HepG2 (cell line): ENCODE results near the gene TEX55. TPM values are rescaled to one million over a fixed set of nuclear protein-coding genes. Genes with fewer than 3 reads are reported as not detected.

Experiments used
- ATAC-seq: fragments of 200-7000 bp; cut with Tn5 transposase; 3 replicates; pipeline ENCODE4 v1.9.1; 2020; ENCODE audit warnings: mild to moderate bottlenecking, moderate library complexity
- BruUV-seq: library from RNA; stranded (reverse); fragments of 400-500 nt; replicated peaks from 2 replicates; lab custom pipeline; 2021; lab: Mats Ljungman, UMichigan
- CTCF ChIA-PET: fragments of 300-600 bp; formaldehyde crosslinking; extraction: SDS; loops from one replicate; lab custom pipeline; 2021; ENCODE audit warnings: low total read pairs, inconsistent platforms, low intra/inter-chr PET ratio; lab: Yijun Ruan, JAX
- POLR2A ChIA-PET: fragments of 350-600 bp; sonication (Branson Sonifier 250); formaldehyde crosslinking; loops from one replicate; lab custom pipeline; 2020; ENCODE audit warnings: antibody characterized with exemption, inconsistent platforms; lab: Yijun Ruan, JAX
- DNase-seq: peaks from one replicate; pipeline ENCODE4 v3.0.0-alpha.2; 2015; ENCODE audit warnings: low spot score
- FAIRE-seq: peaks from 3 replicates; lab custom pipeline; 2011; peaks lifted over from hg19 to GRCh38; lab: Jason Lieb, UNC
- H2AFZ ChIP-seq: one replicate; pipeline ENCODE4 v1.6.1; 2011; ENCODE audit warnings: low read length, inconsistent platforms
- H3K27ac ChIP-seq: fragments of 300-600 bp; 3 replicates; pipeline ENCODE4 v1.8.0; 2011; ENCODE audit warnings: mixed run types, mild to moderate bottlenecking, mixed read lengths, low read length, inconsistent platforms; ENCODE audit not compliant: insufficient read depth; ENCODE audit errors: extremely low read length
- H3K27me3 ChIP-seq, 2 experiments: fragments of 200-600 bp in 1 of 2; 2 replicates in 1 of 2; 3 replicates in 1 of 2; pipeline versions ENCODE4 v1.6.0 to v1.8.0; 2011; ENCODE audit warnings: low read length in 2 of 2, mild to moderate bottlenecking in 2 of 2, moderate library complexity in 2 of 2, inconsistent platforms in 1 of 2; ENCODE audit not compliant: insufficient read depth in 2 of 2, control insufficient read depth in 1 of 2
- H3K36me3 ChIP-seq, 2 experiments: fragments of 200-600 bp in 1 of 2; replicated peaks in 1 of 2; 2 replicates in 1 of 2; 3 replicates in 1 of 2; pipeline versions ENCODE4 v1.5.1 to v1.8.0; 2011; ENCODE audit warnings: low read length in 2 of 2, inconsistent platforms in 1 of 2; ENCODE audit not compliant: insufficient read depth in 2 of 2, control insufficient read depth in 1 of 2
- H3K4me1 ChIP-seq: 2 replicates; pipeline ENCODE4 v1.5.1; 2012; ENCODE audit warnings: low read length, inconsistent platforms; ENCODE audit not compliant: insufficient read depth
- H3K4me2 ChIP-seq: 2 replicates; pipeline ENCODE4 v1.6.0; 2011; ENCODE audit warnings: low read depth, low read length, inconsistent platforms
- H3K4me3 ChIP-seq, 3 experiments: fragments of 200-600 bp in 1 of 3; sonication (generic), shearing (Covaris generic) in 1 of 3; replicated peaks in 1 of 3; 2 replicates each; pipeline ENCODE4 v1.5.1; 2011 to 2016; ENCODE audit warnings: low read length in 3 of 3, inconsistent platforms in 2 of 3, low read depth in 2 of 3, mild to moderate bottlenecking in 2 of 3, control low read depth in 1 of 3, mixed read lengths in 1 of 3; ENCODE audit not compliant: insufficient read depth in 1 of 3
- H3K79me2 ChIP-seq: one replicate; pipeline ENCODE4 v1.6.1; 2011; ENCODE audit warnings: low read length, inconsistent platforms; ENCODE audit not compliant: insufficient read depth
- H3K9ac ChIP-seq: 2 replicates; pipeline ENCODE4 v1.6.0; 2011; ENCODE audit warnings: mild to moderate bottlenecking, low read depth, low read length, inconsistent platforms; ENCODE audit not compliant: insufficient read depth
- H3K9me3 ChIP-seq: 2 replicates; pipeline ENCODE4 v1.5.1; 2012; ENCODE audit warnings: mild to moderate bottlenecking, low read length
- H4K20me1 ChIP-seq: 2 replicates; pipeline ENCODE4 v1.6.0; 2011; ENCODE audit warnings: inconsistent platforms, mild to moderate bottlenecking, low read length, moderate library complexity; ENCODE audit not compliant: insufficient read depth
- ZNF232 ChIP-seq: sonication (generic); formaldehyde crosslinking; IDR thresholded peaks from 2 replicates; pipeline ENCODE4 v1.4.0; 2020; ENCODE audit warnings: missing genetic modification reagents, borderline replicate concordance
- ZNF253 ChIP-seq: sonication (generic); formaldehyde crosslinking; IDR thresholded peaks from 2 replicates; pipeline ENCODE4 v1.8.0; 2022; ENCODE audit warnings: mild to moderate bottlenecking, missing genetic modification reagents, borderline replicate concordance
- ZNF543 ChIP-seq: sonication (generic); formaldehyde crosslinking; IDR thresholded peaks from 2 replicates; pipeline ENCODE4 v1.4.0; 2020; ENCODE audit warnings: mild to moderate bottlenecking, missing genetic modification reagents
- WGBS: methylation state at CpG from one replicate; pipeline ENCODE4 v1.1.6; 2017; ENCODE audit warnings: low lambda C conversion rate; 5-methylcytosine and 5-hydroxymethylcytosine counted together
- in situ Hi-C: cut with HindIII; loops from 2 replicates; pipeline ENCODE4 v1.10.0; 2017; ENCODE audit warnings: low pct_unique_long_range_greater_than_20kb; ENCODE audit not compliant: extremely low pct_ligation_motif_present
- intact Hi-C: fragments of 100-400 bp; cut with micrococcal nuclease; formaldehyde crosslinking; loops from one replicate; pipeline ENCODE4 v1.10.0; 2022; ENCODE audit not compliant: unreplicated experiment
- polyA plus RNA-seq, 8 experiments: library from polyadenylated mRNA; depleted of rRNA in 3 of 8; stranded (reverse) in 7 of 8; unstranded in 1 of 8; fragments of >200 nt; fragmentation: Illumina TruSeq in 4 of 8; extraction: Trizol in 4 of 8; gene quantifications; 2 replicates each; pipeline versions ENCODE4 v1.2.1 to v1.2.3, GENCODE V29; 2011 to 2016; ENCODE audit warnings: low read depth in 4 of 8, missing spikeins in 1 of 8, mixed read lengths in 1 of 8; ENCODE audit not compliant: insufficient read depth in 1 of 8
- total RNA-seq, 5 experiments: library from RNA; depleted of rRNA; stranded (reverse); fragments of >200 nt; fragmentation: Illumina TruSeq; extraction: Trizol; gene quantifications; 2 replicates each; pipeline ENCODE4 v1.2.3, GENCODE V29; 2016; ENCODE audit warnings: low read depth in 1 of 5
- TF ChIP-seq, protein P1 (sequence below): sonication (generic); formaldehyde crosslinking; IDR thresholded peaks from 2 replicates; pipeline ENCODE4 v1.4.0; 2020; ENCODE audit warnings: mild to moderate bottlenecking, low read depth, missing genetic modification reagents
- TF ChIP-seq, protein P2 (sequence below): sonication (generic); formaldehyde crosslinking; IDR thresholded peaks from 2 replicates; pipeline ENCODE4 v1.8.0; 2022; ENCODE audit warnings: mild to moderate bottlenecking, missing genetic modification reagents, borderline replicate concordance
- TF ChIP-seq, protein P3 (sequence below): fragments of 450-650 bp; IDR thresholded peaks from 2 replicates; pipeline ENCODE4 v1.6.1; 2016

The TEX55 gene
- total and polyA plus RNA-seq, 2 of the 13 experiments (the other 11 are each of a cell fraction or from before 2014, with no cell fraction given) = not detected

DNA sequence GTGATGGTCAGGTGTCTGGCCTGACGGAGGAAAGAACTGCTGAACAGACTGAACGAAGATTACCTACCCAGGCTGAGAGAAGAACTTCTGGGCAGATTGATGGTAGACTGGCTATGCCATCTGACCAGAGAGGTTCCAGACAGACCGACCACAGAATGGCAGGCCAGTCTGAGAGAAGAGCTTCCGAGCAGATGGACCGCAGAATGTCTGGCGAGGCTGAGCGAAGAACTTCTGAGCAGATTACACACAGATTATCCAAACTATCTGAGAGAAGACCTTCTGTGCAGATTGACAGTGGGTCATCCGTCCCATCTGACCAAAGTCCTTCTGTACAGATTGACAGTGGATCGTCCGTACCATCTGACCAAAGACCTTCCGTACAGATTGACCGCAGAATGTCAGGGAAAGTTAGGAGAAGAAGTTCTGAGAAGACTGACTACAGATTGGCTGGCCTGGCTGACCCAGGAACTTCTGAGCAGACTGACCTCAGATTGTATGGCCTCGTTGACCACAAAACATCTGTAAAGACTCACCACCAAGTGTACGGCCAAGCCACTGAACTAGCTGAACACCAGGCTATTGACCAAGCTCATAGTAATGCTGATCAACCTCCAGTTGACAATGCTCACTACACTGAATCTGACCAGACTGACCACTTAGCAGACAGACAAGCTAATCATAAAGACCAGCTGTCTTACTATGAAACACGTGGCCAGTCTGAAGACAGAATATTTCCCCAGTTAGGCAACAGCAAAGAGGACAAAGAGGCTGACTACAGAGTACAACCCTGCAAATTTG is 812 bp downstream of the TEX55 start (continued):
- TF ChIP-seq, protein P1, sequence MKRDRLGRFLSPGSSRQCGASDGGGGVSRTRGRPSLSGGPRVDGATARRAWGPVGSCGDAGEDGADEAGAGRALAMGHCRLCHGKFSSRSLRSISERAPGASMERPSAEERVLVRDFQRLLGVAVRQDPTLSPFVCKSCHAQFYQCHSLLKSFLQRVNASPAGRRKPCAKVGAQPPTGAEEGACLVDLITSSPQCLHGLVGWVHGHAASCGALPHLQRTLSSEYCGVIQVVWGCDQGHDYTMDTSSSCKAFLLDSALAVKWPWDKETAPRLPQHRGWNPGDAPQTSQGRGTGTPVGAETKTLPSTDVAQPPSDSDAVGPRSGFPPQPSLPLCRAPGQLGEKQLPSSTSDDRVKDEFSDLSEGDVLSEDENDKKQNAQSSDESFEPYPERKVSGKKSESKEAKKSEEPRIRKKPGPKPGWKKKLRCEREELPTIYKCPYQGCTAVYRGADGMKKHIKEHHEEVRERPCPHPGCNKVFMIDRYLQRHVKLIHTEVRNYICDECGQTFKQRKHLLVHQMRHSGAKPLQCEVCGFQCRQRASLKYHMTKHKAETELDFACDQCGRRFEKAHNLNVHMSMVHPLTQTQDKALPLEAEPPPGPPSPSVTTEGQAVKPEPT = no peak
- TF ChIP-seq ZNF253 (CRISPR knock-in tag) = no peak
- no peak for TF ChIP-seq ZNF232 (CRISPR knock-in tag)
- TF ChIP-seq ZNF543 (CRISPR knock-in tag) = no peak

DNA sequence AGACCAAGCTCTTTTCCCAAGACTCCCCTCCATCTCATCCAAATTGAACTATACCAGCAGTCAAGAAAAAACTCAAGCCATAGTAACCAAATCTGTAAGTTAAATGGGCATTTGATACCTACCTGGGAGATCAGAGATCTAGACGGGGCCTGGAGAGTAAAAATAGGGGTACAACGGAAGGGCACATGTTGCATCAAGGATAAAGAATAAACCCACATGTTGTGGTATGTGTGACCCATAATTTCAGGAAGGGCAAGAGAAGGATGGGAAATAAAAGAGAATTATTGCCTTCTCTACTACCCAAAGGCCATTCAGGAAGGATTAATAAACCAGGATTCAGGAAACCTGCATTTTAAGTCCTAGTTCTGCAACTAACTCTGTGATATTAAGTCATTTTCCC is 1.5 kb downstream of the TEX55 start:
- H3K36me3 ChIP-seq = no peaks in the 10 kb centered on the region
- 31% methylated on average over 2 of the region's 2 CpGs for WGBS
- no peaks in the 10 kb centered on the region for H3K79me2 ChIP-seq
- in situ Hi-C loops (loop anchor here (5.0 to 25.0 kb wide), 2 partner anchors 100 to 540 kb away; partner anchors contain the start of gene COX17), intact Hi-C loops (no loop called here)
- no peak overlapping the region for H3K9ac ChIP-seq
- no peaks in the 10 kb centered on the region for H3K4me1 ChIP-seq
- ChIA-PET POLR2A (no interaction called here), CTCF (no interaction called here)
- H3K4me3 ChIP-seq = no peak overlapping the region
- H2AFZ ChIP-seq = no peak overlapping the region
- FAIRE-seq (no peak), ATAC-seq (no peak), DNase-seq (no peak)
- H4K20me1 ChIP-seq = no peaks in the 10 kb centered on the region
- H3K9me3 ChIP-seq = no peaks in the 10 kb centered on the region
- no TSS peak for BruUV-seq
- TF ChIP-seq, protein P2, sequence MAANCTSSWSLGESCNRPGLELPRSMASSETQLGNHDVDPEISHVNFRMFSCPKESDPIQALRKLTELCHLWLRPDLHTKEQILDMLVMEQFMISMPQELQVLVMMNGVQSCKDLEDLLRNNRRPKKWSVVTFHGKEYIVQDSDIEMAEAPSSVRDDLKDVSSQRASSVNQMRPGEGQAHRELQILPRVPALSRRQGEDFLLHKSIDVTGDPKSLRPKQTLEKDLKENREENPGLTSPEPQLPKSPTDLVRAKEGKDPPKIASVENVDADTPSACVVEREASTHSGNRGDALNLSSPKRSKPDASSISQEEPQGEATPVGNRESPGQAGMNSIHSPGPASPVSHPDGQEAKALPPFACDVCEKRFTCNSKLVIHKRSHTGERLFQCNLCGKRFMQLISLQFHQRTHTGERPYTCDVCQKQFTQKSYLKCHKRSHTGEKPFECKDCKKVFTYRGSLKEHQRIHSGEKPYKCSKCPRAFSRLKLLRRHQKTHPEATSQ (CRISPR knock-in tag) = no peak
- TF ChIP-seq, protein P3, sequence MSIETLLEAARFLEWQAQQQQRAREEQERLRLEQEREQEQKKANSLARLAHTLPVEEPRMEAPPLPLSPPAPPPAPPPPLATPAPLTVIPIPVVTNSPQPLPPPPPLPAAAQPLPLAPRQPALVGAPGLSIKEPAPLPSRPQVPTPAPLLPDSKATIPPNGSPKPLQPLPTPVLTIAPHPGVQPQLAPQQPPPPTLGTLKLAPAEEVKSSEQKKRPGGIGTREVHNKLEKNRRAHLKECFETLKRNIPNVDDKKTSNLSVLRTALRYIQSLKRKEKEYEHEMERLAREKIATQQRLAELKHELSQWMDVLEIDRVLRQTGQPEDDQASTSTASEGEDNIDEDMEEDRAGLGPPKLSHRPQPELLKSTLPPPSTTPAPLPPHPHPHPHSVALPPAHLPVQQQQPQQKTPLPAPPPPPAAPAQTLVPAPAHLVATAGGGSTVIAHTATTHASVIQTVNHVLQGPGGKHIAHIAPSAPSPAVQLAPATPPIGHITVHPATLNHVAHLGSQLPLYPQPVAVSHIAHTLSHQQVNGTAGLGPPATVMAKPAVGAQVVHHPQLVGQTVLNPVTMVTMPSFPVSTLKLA = peak; percentile 96
- no peaks in the 10 kb centered on the region for H3K27me3 ChIP-seq
- no peak overlapping the region for H3K27ac ChIP-seq
- H3K4me2 ChIP-seq = no peak overlapping the region
